Osteoblast (primary cell): ENCODE measurements around the gene ZNF624. TPM values are rescaled to one million over a fixed set of nuclear protein-coding genes. Genes with fewer than 3 reads are reported as not detected.

Experiments used
- DNase-seq: peaks from one replicate; pipeline ENCODE4 v3.0.0; 2011; ENCODE audit warnings: low spot score, mixed read lengths; ENCODE audit not compliant: insufficient read length; ENCODE audit errors: missing footprints
- H2AFZ ChIP-seq: 2 replicates; pipeline ENCODE4 v1.6.0; 2011; ENCODE audit warnings: mild to moderate bottlenecking, low read length
- H3K27ac ChIP-seq: 2 replicates; pipeline ENCODE4 v1.5.1; 2011; ENCODE audit warnings: mild to moderate bottlenecking, low read depth, low read length, moderate library complexity
- H3K27me3 ChIP-seq: 2 replicates; pipeline ENCODE4 v1.6.0; 2012; ENCODE audit warnings: mild to moderate bottlenecking, control low read depth, inconsistent platforms, low read length, moderate library complexity; ENCODE audit not compliant: insufficient read depth
- H3K36me3 ChIP-seq: 2 replicates; pipeline ENCODE4 v1.5.1; 2011; ENCODE audit warnings: mild to moderate bottlenecking, low read length, control low read depth, moderate library complexity; ENCODE audit not compliant: insufficient read depth
- H3K4me1 ChIP-seq: 2 replicates; pipeline ENCODE4 v1.5.1; 2011; ENCODE audit warnings: mild to moderate bottlenecking, low read length, control low read depth, moderate library complexity; ENCODE audit not compliant: insufficient read depth
- H3K4me2 ChIP-seq: 2 replicates; pipeline ENCODE4 v1.6.0; 2011; ENCODE audit warnings: mild to moderate bottlenecking, low read length; ENCODE audit not compliant: insufficient read depth
- H3K4me3 ChIP-seq: fragments of 200-600 bp; sonication (generic); 3 replicates; pipeline ENCODE4 v1.5.1; 2012; ENCODE audit warnings: mild to moderate bottlenecking, low read length, inconsistent platforms; ENCODE audit not compliant: insufficient read depth
- H3K79me2 ChIP-seq: 2 replicates; pipeline ENCODE4 v1.6.0; 2012; ENCODE audit warnings: mild to moderate bottlenecking, low read length, control low read depth, inconsistent platforms; ENCODE audit not compliant: insufficient read depth
- H3K9me3 ChIP-seq: 2 replicates; pipeline ENCODE4 v1.5.1; 2011; ENCODE audit warnings: low read depth, low read length, control low read depth
- H4K20me1 ChIP-seq: 2 replicates; pipeline ENCODE4 v1.6.0; 2012; ENCODE audit warnings: mild to moderate bottlenecking, low read length, control low read depth; ENCODE audit not compliant: insufficient read depth
- small RNA-seq: library from RNA; depleted of rRNA; stranded (forward); fragments of <200 nt; gene quantifications from one replicate; pipeline ENCODE3, GENCODE V24; 2012
- total RNA-seq: library from RNA; depleted of rRNA; stranded (reverse); fragments of >200 nt; gene quantifications from 2 replicates; pipeline ENCODE4 v1.2.3, GENCODE V29; 2012
- TF ChIP-seq, protein P1 (sequence below): IDR thresholded peaks from 2 replicates; pipeline ENCODE4 v1.5.1; 2011; ENCODE audit warnings: mild to moderate bottlenecking, low read depth, low read length, moderate library complexity; ENCODE audit errors: extremely low read depth

The ZNF624 gene
- total RNA-seq, 1 donor = 7.6 TPM

- Histone ChIP-seq H3K36me3 (no peaks in the 10 kb centered on the region), H3K9me3 (no peaks in the 10 kb centered on the region), H3K27me3 (peaks cover 36% of the 10 kb centered on the region), H3K4me3 (peak overlapping the region; percentile 76), H3K4me2 (peak overlapping the region; percentile 88), H2AFZ (peak overlapping the region; percentile 99), H3K79me2 (no peaks in the 10 kb centered on the region), H4K20me1 (no peaks in the 10 kb centered on the region), H3K27ac (no peak overlapping the region), H3K4me1 (peaks cover 11% of the 10 kb centered on the region)
- DNase-seq = peak; percentile 98
- TF ChIP-seq, protein P1, sequence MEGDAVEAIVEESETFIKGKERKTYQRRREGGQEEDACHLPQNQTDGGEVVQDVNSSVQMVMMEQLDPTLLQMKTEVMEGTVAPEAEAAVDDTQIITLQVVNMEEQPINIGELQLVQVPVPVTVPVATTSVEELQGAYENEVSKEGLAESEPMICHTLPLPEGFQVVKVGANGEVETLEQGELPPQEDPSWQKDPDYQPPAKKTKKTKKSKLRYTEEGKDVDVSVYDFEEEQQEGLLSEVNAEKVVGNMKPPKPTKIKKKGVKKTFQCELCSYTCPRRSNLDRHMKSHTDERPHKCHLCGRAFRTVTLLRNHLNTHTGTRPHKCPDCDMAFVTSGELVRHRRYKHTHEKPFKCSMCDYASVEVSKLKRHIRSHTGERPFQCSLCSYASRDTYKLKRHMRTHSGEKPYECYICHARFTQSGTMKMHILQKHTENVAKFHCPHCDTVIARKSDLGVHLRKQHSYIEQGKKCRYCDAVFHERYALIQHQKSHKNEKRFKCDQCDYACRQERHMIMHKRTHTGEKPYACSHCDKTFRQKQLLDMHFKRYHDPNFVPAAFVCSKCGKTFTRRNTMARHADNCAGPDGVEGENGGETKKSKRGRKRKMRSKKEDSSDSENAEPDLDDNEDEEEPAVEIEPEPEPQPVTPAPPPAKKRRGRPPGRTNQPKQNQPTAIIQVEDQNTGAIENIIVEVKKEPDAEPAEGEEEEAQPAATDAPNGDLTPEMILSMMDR = peak; percentile 96
Measured at GRCh38 chr17:16584273-16584995, 69.2 kb downstream of the ZNF624 start.

- DNase-seq = no peak
- Histone ChIP-seq H3K79me2 (no peaks in the 10 kb centered on the region), H3K27me3 (peaks cover 33% of the 10 kb centered on the region), H3K9me3 (no peaks in the 10 kb centered on the region), H4K20me1 (no peaks in the 10 kb centered on the region), H3K27ac (no peak overlapping the region), H3K4me2 (peak overlapping the region; percentile 88), H3K4me1 (peaks cover 7% of the 10 kb centered on the region), H3K4me3 (peak overlapping the region; percentile 76), H3K36me3 (no peaks in the 10 kb centered on the region), H2AFZ (peak overlapping the region; percentile 99)
- TF ChIP-seq, protein P1 = no peak
Measured at GRCh38 chr17:16583781-16584180, 69.9 kb downstream of the ZNF624 start.

- Histone ChIP-seq H3K36me3 (no peaks in the 10 kb centered on the region), H3K79me2 (peaks cover 4% of the 10 kb centered on the region), H3K4me3 (no peak overlapping the region), H2AFZ (no peak overlapping the region), H3K27ac (no peak overlapping the region), H3K4me2 (no peak overlapping the region), H3K9me3 (no peaks in the 10 kb centered on the region), H3K27me3 (peaks cover 14% of the 10 kb centered on the region), H4K20me1 (no peaks in the 10 kb centered on the region), H3K4me1 (peaks cover 2% of the 10 kb centered on the region)
- DNase-seq = no peak
- TF ChIP-seq, protein P1 = no peak
Measured at GRCh38 chr17:16573466-16573865, 80.2 kb downstream of the ZNF624 start.

Small RNA genes lying within 50 kb of the gene (small RNA-seq; reads per million reads assigned to genes)
- gene RNU6-405P = not detected

Other genes with a start within 250 kb of the ZNF624 start
- gene TRPV2, start 238.3 kb downstream of the ZNF624 start, total RNA-seq = 62.5 and 71.3 TPM in 2 replicates
- 0.88 and 1.4 TPM in 2 replicates for gene LRRC75A, start 161.7 kb downstream of the ZNF624 start, total RNA-seq
- gene ZNF287, start 84.6 kb downstream of the ZNF624 start, total RNA-seq = 8.5 and 10.9 TPM in 2 replicates
- 11.2 and 28.0 TPM in 2 replicates for gene CCDC144A, start 36.4 kb upstream of the ZNF624 start, total RNA-seq